Fibroblast of lung (primary cell): ENCODE data around the gene SFMBT2.

Source experiments
- EZH2 ChIP-seq: IDR thresholded peaks from 2 replicates; pipeline ENCODE4 v1.5.1; 2012; ENCODE audit warnings: low read length, control low read depth, mild to moderate bottlenecking; ENCODE audit errors: missing control alignments
- TF ChIP-seq, protein P1 (sequence below), 2 donors: IDR thresholded peaks in 1 of 2; conservative IDR thresholded peaks in 1 of 2; 1 replicate in 1 of 2; 2 replicates in 1 of 2; pipeline ENCODE4 v1.5.1; 2011 to 2012; ENCODE audit warnings: low read length in 2 of 2, control low read depth in 1 of 2, inconsistent platforms in 1 of 2, low read depth in 1 of 2, mild to moderate bottlenecking in 1 of 2

DNA sequence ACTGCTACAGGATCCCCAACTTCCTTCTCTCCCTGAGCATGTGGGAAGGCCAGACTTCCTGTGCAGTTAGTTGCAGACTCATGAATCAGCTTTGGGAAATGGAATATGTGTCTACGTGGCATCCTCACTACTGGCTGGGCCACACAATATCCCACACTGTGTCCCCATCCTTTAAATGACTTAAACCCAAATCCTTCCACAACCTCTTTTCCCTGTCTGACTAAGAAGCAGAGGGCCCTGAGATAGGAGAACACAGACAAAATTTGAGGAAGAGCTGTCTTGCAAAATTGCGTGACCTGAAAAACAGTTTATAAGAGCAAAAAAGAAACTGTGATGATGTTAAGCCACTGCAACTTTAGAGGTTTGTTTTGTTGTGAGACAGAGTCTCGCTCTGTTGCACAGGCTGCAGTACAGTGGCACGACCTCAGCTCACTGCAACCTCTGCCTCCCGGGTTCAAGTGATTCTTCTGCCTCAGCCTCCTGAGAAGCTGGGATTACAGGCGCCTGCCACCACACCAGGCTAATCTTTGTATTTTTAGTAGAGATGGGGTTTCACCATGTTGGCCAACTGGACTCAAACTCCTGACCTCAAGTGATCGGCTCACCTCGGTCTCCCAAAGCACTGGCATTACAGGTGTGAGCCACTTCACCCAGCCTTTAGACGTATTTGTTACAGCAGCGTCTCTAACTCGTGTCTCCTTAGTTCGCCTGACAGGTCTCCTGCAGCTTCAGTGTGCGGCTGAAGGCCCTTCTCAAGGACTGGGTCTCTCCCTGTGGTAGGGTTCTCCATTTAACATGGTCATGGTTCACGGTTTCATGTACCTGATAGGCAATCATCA lies 46.9 kb upstream of the SFMBT2 start:
- TF ChIP-seq, protein P1, sequence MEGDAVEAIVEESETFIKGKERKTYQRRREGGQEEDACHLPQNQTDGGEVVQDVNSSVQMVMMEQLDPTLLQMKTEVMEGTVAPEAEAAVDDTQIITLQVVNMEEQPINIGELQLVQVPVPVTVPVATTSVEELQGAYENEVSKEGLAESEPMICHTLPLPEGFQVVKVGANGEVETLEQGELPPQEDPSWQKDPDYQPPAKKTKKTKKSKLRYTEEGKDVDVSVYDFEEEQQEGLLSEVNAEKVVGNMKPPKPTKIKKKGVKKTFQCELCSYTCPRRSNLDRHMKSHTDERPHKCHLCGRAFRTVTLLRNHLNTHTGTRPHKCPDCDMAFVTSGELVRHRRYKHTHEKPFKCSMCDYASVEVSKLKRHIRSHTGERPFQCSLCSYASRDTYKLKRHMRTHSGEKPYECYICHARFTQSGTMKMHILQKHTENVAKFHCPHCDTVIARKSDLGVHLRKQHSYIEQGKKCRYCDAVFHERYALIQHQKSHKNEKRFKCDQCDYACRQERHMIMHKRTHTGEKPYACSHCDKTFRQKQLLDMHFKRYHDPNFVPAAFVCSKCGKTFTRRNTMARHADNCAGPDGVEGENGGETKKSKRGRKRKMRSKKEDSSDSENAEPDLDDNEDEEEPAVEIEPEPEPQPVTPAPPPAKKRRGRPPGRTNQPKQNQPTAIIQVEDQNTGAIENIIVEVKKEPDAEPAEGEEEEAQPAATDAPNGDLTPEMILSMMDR (conservative IDR thresholded peaks at IDR 0.05 in 1 of 2, IDR thresholded peaks at IDR 0.05 in 1 of 2; ENCODE audit: low read depth in 1 of 2, low read length in 2 of 2) = no peak
- no peak for TF ChIP-seq EZH2
